Neural crest cell (in vitro differentiated cells): Measurements from ENCODE around the gene SLC17A3. TPM values are rescaled to one million over a fixed set of nuclear protein-coding genes. Genes with fewer than 3 reads are reported as not detected.

ENCODE experiments used
- DNase-seq: peaks from one replicate; pipeline ENCODE4 v3.0.0; 2021; ENCODE audit warnings: low read depth, mixed read lengths, low spot score
- H3K27ac Mint-ChIP-seq: one replicate; pipeline ENCODE4 v1.8.0; 2021; ENCODE audit warnings: mild to moderate bottlenecking, mixed read lengths; ENCODE audit not compliant: unreplicated experiment
- H3K27me3 Mint-ChIP-seq: 2 replicates; pipeline ENCODE4 v1.8.0; 2021; ENCODE audit warnings: low read depth, mild to moderate bottlenecking, mixed read lengths
- H3K36me3 Mint-ChIP-seq: 2 replicates; pipeline ENCODE4 v1.8.0; 2021; ENCODE audit warnings: low read depth, mild to moderate bottlenecking, mixed read lengths
- H3K4me1 Mint-ChIP-seq: 2 replicates; pipeline ENCODE4 v1.8.0; 2021; ENCODE audit warnings: mixed read lengths
- H3K4me3 Mint-ChIP-seq: one replicate; pipeline ENCODE4 v1.8.0; 2021; ENCODE audit warnings: mild to moderate bottlenecking, mixed read lengths
- H3K9me3 Mint-ChIP-seq: 2 replicates; pipeline ENCODE4 v1.8.0; 2021; ENCODE audit warnings: mixed read lengths
- total RNA-seq: library from RNA; stranded (reverse); gene quantifications from 2 replicates; pipeline ENCODE4 v1.2.1, GENCODE V29; 2021
- TF ChIP-seq, protein P1 (sequence below): fragments of 200-600 bp; sonication (generic); conservative IDR thresholded peaks from 2 replicates; pipeline ENCODE4 v1.5.0; 2021; ENCODE audit warnings: antibody characterized with exemption, mild to moderate bottlenecking

SLC17A3 gene
- total RNA-seq, 1 donor from 2014 or later: not detected

DNA sequence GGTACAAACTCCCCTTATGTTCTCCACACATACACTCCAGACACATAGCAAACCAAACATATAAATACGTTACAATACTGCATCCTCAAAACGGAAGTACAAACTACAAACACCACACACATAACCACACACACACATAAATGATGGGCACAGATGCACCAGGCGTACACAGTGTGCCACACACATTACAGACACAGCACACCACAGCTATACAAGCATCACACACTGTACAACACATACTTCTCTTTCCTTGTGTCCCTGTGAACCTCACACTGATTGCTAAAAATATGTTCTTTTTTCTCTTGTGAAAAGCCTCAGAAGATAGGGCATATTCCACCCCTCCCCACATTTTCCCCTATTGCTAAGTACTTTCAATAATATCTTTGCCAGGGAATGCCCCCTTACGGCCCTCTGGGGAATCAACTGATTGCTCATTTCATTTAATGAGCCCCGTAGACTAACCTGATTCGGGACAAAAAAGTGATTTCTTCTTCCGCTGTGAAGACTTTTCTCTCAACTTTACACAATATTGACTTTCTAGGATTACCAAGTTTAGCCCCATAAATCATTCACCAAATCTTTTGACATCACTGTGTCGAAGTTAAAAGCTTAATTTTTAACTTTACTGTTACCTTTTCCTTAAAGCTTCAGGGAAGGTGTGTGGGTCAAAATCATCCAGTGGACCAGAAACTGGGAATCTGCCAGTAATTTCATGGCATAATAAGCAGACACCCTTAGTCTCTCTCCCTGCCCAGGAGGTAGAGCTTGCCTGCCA, 42.3 kb downstream of the SLC17A3 start, which contains the start of gene SLC17A1:
Gene SLC17A1 (minus strand): TSS at position 521 of the 775 bp plus-strand sequence. CDS start 1,495 bp downstream, outside the sequence.
- Mint-ChIP-seq H3K27ac (no peak within 1 kb of the TSS), H3K9me3 (no peaks in the 10 kb centered on the region), H3K36me3 (no peaks in the 10 kb centered on the region), H3K27me3 (no peaks in the 10 kb centered on the region), H3K4me1 (no peaks in the 10 kb centered on the region), H3K4me3 (no peak within 1 kb of the TSS)
- TF ChIP-seq, protein P1, sequence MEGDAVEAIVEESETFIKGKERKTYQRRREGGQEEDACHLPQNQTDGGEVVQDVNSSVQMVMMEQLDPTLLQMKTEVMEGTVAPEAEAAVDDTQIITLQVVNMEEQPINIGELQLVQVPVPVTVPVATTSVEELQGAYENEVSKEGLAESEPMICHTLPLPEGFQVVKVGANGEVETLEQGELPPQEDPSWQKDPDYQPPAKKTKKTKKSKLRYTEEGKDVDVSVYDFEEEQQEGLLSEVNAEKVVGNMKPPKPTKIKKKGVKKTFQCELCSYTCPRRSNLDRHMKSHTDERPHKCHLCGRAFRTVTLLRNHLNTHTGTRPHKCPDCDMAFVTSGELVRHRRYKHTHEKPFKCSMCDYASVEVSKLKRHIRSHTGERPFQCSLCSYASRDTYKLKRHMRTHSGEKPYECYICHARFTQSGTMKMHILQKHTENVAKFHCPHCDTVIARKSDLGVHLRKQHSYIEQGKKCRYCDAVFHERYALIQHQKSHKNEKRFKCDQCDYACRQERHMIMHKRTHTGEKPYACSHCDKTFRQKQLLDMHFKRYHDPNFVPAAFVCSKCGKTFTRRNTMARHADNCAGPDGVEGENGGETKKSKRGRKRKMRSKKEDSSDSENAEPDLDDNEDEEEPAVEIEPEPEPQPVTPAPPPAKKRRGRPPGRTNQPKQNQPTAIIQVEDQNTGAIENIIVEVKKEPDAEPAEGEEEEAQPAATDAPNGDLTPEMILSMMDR: no peak
- no peak for DNase-seq

DNA sequence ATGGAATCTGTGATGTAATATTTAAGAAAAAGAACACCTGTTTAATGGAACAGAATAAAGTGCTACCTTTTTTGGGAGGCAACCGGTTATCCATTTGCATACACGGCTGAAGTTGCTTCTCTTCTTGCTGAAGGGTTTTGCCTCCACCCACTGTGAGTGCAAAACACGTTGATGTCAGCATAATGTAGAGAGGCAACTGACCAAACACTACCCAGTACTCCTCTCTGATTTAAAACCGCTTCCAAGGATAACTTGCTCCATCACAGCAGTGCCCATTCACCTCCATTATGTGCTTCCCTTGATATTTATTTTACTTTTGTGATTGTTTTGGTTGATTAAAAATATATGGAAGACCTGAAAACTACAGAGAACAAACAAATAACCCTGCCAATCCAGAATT, 43.6 kb downstream of the SLC17A3 start:
- H3K36me3 Mint-ChIP-seq: no peaks in the 10 kb centered on the region
- H3K4me1 Mint-ChIP-seq: no peaks in the 10 kb centered on the region
- H3K27ac Mint-ChIP-seq: no peak overlapping the region
- H3K27me3 Mint-ChIP-seq: no peaks in the 10 kb centered on the region
- no peak for DNase-seq
- H3K9me3 Mint-ChIP-seq: no peaks in the 10 kb centered on the region
- H3K4me3 Mint-ChIP-seq: no peak overlapping the region
- TF ChIP-seq, protein P1: no peak

DNA sequence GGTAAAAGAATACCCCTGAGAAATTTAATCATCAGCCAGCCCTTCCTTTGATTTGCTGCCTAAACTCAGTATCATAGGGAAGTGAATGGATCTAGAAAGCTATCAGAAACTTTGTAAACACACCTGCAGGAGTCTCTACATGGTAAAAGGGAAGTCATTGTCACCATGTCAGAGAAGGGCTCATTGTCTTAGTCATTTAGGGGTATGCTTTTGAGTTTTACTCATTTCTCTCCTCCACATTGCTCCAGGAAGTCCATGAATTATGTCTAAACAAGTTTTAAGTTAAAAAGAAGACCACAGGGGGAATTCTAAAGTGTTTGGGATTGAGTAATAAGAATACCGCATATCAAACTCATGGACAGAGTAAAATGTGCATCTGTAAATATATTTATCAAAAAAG, 44.7 kb downstream of the SLC17A3 start:
- DNase-seq: no peak
- Mint-ChIP-seq H3K27me3 (no peaks in the 10 kb centered on the region), H3K4me1 (no peaks in the 10 kb centered on the region), H3K36me3 (no peaks in the 10 kb centered on the region), H3K27ac (no peak overlapping the region), H3K9me3 (peaks cover 3% of the 10 kb centered on the region), H3K4me3 (no peak overlapping the region)
- TF ChIP-seq, protein P1: no peak

DNA sequence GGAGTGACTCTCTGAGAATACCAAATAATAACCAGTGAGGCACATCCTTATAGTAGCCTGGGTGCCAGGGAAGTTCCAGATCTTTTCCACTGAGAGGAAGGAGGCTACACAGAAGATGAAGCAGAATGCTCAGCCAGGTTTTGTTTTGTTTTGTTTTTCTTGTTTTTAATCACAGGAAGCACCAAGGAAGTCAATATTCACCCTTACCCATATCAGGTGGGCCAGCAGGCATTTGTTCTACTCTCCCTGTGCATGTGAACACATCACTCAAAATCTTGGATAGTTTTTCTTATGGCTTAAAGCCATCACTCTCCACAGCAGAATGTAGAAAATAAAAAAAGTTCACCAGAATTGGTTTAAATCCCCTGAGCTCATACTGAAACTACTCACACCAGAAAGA, 52.7 kb downstream of the SLC17A3 start:
- Mint-ChIP-seq H3K9me3 (peaks cover 6% of the 10 kb centered on the region), H3K27me3 (no peaks in the 10 kb centered on the region), H3K4me3 (no peak overlapping the region)

DNA sequence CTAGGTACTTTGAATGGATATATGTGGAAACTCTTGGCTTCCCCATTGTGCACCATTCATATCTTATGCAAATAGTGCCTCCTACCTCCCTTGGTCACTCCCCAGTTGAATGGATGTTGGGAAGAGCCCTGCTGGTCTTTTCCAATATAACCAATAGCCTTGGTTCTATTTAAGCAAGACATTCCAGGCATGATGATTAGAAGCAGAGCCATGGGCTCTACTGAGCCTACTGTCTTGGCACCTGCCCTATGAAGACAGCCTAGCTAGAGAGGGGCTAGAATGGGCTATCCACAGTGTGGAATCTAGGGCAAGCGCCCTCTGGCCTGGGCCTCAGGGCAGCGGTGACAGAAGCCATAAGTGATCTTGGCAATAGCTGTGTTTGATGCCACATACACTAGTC, 57.8 kb downstream of the SLC17A3 start:
- Mint-ChIP-seq H3K9me3 (no peaks in the 10 kb centered on the region), H3K36me3 (no peaks in the 10 kb centered on the region), H3K27me3 (no peaks in the 10 kb centered on the region), H3K27ac (no peak overlapping the region), H3K4me1 (no peaks in the 10 kb centered on the region), H3K4me3 (no peak overlapping the region)
- DNase-seq: no peak
- TF ChIP-seq, protein P1: no peak

More for the DNA sequence above, 52.7 kb downstream of the SLC17A3 start:
- H3K4me1 Mint-ChIP-seq: no peaks in the 10 kb centered on the region
- H3K36me3 Mint-ChIP-seq: no peaks in the 10 kb centered on the region
- DNase-seq: no peak
- TF ChIP-seq, protein P1: no peak
- H3K27ac Mint-ChIP-seq: no peak overlapping the region
